Muscle layer of duodenum (tissue), 2 donors: ENCODE results near the gene ZNF385B.

Experiments
- H3K27ac ChIP-seq: one replicate; pipeline ENCODE4 v1.7.0; 2013; ENCODE audit warnings: mild to moderate bottlenecking, low read length
- H3K27me3 ChIP-seq: one replicate; pipeline ENCODE4 v1.7.0; 2013; ENCODE audit warnings: low read depth, mild to moderate bottlenecking, control low read depth, low read length
- H3K36me3 ChIP-seq, 2 donors: one replicate each; pipeline ENCODE4 v1.7.0; 2013; ENCODE audit warnings: low read length in 2 of 2, control low read depth in 1 of 2, mild to moderate bottlenecking in 1 of 2; ENCODE audit not compliant: insufficient read depth in 2 of 2, control insufficient read depth in 1 of 2
- H3K4me1 ChIP-seq, 2 donors: one replicate each; pipeline ENCODE4 v1.7.0; 2013; ENCODE audit warnings: low read length in 2 of 2, mild to moderate bottlenecking in 2 of 2, control low read depth in 1 of 2, moderate library complexity in 1 of 2; ENCODE audit not compliant: insufficient read depth in 2 of 2, control insufficient read depth in 1 of 2
- H3K4me3 ChIP-seq, 2 donors: one replicate each; pipeline ENCODE4 v1.7.0; 2013; ENCODE audit warnings: low read length in 2 of 2, low read depth in 1 of 2, mild to moderate bottlenecking in 1 of 2
- H3K9me3 ChIP-seq, 2 donors: one replicate each; pipeline ENCODE4 v1.7.0; 2013; ENCODE audit warnings: low read length in 2 of 2, control low read depth in 1 of 2, mild to moderate bottlenecking in 1 of 2; ENCODE audit not compliant: control insufficient read depth in 1 of 2
- donor health status: healthy.

The ZNF385B gene

DNA sequence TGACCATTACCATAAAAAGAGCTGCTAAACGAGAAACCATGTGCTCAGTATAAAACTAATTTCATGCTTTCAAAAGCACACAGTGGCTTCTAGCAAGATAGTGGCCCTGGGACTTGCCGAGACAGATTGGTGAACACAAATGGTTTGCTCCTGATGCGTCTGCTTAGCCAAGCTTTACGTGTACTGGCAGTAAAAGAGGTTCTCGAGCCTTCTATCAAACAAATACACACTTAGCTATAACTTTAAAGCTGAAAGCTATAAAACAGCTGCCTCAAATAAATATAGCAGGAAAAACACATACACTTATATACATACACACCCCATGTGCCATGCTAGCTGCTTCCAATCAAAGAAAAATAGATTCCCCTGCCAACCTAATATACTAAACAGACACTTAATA is 117.0 kb downstream of the ZNF385B start:
- no peak overlapping the region for H3K4me3 ChIP-seq

DNA sequence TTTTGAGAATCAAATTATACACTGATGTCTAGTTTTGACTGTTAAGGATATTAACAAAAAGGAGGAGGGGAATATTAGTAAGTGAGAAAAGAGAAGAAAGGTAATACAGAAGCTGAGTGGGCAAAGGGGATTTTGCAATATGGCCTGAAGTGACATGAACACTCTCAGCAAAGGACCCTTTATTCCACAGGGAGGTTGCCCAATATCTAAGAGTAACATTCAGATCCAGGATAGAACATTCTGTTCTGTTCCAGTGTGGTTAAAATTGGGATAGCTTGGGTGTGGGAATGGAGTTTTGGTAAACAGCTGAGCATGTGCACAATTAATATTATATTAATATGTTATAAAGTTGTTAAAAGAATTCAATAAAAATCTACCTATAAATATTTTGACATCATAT is 120.1 kb downstream of the ZNF385B start:
- Histone ChIP-seq H3K27me3 (no peaks in the 10 kb centered on the region), H3K4me3 (no peak overlapping the region), H3K4me1 (no peaks in the 10 kb centered on the region), H3K27ac (no peak overlapping the region), H3K36me3 (no peaks in the 10 kb centered on the region), H3K9me3 (no peaks in the 10 kb centered on the region)

More for the DNA sequence above, 117.0 kb downstream of the ZNF385B start:
- H3K36me3 ChIP-seq = no peaks in the 10 kb centered on the region
- no peak overlapping the region for H3K27ac ChIP-seq
- H3K4me1 ChIP-seq = no peaks in the 10 kb centered on the region
- H3K27me3 ChIP-seq = no peaks in the 10 kb centered on the region
- no peaks in the 10 kb centered on the region for H3K9me3 ChIP-seq

DNA sequence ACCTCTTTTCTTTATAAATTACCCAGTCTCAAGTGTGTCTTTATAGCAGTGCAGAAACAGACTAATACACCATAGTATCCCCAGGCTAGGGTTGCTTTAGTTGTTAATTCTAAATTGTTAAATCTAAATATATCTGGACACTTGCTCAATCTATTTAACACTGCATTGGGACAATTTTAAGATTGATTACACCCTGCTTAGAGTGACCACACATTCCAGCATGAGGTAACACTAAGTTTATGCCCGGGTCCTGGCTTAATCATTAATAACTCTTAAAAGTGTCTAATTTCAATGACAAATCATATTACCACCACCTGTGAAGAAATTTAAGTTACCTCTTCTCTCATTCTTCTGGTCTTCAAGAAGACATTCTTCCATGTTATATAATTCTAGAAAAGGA is 131.4 kb downstream of the ZNF385B start:
- H3K4me3 ChIP-seq = no peak overlapping the region
- H3K36me3 ChIP-seq = no peaks in the 10 kb centered on the region
- no peaks in the 10 kb centered on the region for H3K4me1 ChIP-seq
- no peaks in the 10 kb centered on the region for H3K9me3 ChIP-seq
- no peaks in the 10 kb centered on the region for H3K27me3 ChIP-seq
- no peak overlapping the region for H3K27ac ChIP-seq

DNA sequence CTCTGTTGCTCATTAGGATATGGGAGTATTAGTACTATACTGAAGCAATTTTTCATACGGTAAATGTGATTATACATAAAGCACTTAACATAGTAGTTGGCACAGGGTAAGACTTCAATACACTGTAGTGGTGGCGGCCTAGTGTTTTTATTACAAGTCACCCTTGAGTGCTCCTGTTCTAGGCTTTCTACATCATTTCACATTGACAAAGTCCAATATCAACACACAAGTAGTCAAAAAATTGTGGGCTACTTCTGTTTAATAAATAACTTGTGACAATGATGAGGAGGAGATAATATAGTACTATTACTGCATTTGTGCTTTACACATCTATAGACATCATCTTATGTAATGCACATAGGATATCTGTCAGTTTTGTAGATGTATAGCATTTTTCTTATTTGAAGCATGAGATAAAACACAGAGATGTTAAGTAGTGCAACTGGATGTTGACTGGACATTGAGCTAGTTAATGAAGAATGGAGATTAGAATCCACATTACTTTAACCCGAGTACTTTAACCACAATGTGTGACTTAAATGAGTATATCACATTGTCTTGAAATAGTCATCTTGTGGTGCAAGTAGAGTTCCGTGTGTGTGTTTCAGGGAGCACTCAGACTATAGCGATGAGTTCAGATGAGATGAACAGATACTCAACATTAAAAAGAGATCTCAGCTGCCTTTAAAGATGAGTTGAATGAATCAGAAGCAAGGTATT is 134.8 kb downstream of the ZNF385B start:
- H3K36me3 ChIP-seq = no peaks in the 10 kb centered on the region
- no peaks in the 10 kb centered on the region for H3K4me1 ChIP-seq
- no peaks in the 10 kb centered on the region for H3K9me3 ChIP-seq
- no peak overlapping the region for H3K27ac ChIP-seq
- H3K4me3 ChIP-seq = no peak overlapping the region
- H3K27me3 ChIP-seq = no peaks in the 10 kb centered on the region

DNA sequence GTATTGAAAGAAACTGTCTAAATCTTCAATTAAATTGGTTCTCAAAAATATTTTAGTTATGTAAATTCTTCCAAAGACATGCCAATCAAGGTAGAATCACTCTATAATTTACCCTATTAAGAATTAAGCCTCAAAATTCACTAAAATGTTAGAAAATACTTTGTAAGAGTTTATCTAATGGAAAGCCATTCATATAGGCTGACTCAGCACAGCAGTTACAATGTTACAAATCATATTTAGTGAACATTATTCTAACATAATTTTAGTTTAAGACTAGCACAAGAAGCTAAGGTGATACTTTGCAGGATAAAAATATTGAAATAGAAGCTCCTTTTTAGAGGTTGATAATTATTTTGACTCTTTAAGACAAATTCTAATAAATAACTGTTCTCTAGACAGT is 137.0 kb downstream of the ZNF385B start:
- H3K4me1 ChIP-seq = no peaks in the 10 kb centered on the region
- no peaks in the 10 kb centered on the region for H3K36me3 ChIP-seq
- H3K9me3 ChIP-seq = no peaks in the 10 kb centered on the region
- no peaks in the 10 kb centered on the region for H3K27me3 ChIP-seq
- no peak overlapping the region for H3K27ac ChIP-seq
- no peak overlapping the region for H3K4me3 ChIP-seq

DNA sequence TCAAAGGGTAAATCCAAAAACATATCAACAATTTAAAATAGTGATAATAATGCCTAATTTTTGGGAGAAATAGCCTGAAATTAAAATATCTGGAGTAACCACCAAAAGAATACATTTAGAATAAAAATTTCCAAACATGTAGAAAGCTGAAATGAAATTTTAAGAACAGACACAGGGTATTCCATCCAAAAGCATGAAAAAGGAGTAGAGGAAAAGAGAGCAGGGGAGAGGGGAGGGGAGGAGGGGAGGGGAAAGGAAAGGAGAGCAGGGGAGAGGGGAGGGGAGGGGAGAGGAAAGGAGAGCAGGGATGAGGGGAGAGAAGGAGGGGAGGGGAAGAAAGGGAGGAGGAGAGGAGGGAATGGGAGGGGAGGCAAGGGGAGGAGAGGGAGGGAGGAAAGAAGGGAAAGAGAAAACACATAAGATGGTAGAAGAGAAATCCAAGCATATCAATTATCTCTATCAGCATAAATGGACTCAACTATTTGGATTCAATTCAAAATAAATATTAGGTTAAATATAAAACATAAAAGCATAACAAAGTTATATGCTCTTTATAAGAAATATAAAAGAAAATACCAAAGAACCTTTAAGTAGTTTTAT is 141.1 kb downstream of the ZNF385B start:
- Histone ChIP-seq H3K27me3 (no peaks in the 10 kb centered on the region), H3K4me1 (no peaks in the 10 kb centered on the region), H3K36me3 (no peaks in the 10 kb centered on the region), H3K9me3 (no peaks in the 10 kb centered on the region), H3K4me3 (no peak overlapping the region), H3K27ac (no peak overlapping the region)

DNA sequence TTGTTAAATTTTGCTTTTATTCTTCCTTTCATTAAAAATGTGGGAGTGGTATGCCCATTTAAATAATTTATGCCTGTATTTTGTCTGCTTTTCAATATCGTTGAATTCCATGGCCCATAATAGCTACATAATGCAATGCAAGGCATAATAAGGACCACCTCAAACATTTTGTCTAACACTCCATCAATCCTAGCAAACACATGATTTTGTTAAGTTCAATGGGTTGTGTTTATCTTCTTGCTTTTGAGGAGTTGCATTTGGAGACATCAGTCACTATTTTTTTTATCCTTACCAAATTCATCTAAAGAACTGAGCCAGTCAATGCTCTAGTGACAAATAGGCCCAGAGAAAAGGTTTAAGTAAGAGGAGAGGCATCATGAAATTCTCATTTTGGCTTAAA is 145.5 kb downstream of the ZNF385B start:
- no peaks in the 10 kb centered on the region for H3K9me3 ChIP-seq
- H3K27ac ChIP-seq = no peak overlapping the region
- H3K4me3 ChIP-seq = no peak overlapping the region
- no peaks in the 10 kb centered on the region for H3K27me3 ChIP-seq
- H3K4me1 ChIP-seq = no peaks in the 10 kb centered on the region
- H3K36me3 ChIP-seq = no peaks in the 10 kb centered on the region

DNA sequence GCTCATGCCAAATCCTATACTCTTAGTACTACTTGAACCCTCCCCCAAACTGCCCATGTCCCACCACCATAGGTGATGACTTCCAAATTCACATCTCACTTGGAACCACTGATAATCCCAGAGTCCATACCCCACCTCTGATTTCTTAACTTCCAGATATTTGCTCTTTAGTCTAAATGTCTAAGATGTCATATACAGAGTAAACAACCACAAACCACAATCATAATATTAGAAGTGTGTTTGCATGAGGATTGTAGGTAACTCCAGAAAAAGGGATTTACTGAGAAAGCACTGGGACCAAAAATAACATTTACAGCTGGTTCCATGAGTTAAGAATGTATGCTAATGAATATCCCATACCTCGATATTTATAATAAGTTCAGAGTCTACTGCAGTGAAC is 146.2 kb downstream of the ZNF385B start:
- Histone ChIP-seq H3K36me3 (no peaks in the 10 kb centered on the region), H3K9me3 (no peaks in the 10 kb centered on the region), H3K27me3 (no peaks in the 10 kb centered on the region), H3K4me1 (no peaks in the 10 kb centered on the region), H3K4me3 (no peak overlapping the region), H3K27ac (no peak overlapping the region)

DNA sequence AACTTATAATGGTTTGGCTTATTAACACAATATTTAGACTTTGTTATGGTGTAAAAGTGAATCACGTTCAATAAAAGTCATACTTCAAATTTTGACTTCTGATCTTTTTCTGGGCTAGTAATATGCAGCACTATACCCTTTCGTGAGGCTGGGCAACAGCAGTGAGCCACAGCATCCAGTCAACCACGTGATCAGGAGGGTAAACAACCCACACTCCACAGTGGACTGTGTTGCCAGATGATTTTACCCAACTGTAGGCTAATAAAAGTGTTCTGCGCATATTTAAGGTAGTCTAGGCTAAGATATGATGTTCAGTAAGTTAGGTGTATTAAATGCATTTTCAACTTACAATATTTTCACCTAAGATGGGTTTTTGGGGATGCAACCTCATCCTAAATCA is 148.6 kb downstream of the ZNF385B start:
- Histone ChIP-seq H3K4me3 (no peak overlapping the region), H3K9me3 (no peaks in the 10 kb centered on the region), H3K36me3 (no peaks in the 10 kb centered on the region), H3K27me3 (no peaks in the 10 kb centered on the region), H3K27ac (no peak overlapping the region), H3K4me1 (no peaks in the 10 kb centered on the region)

DNA sequence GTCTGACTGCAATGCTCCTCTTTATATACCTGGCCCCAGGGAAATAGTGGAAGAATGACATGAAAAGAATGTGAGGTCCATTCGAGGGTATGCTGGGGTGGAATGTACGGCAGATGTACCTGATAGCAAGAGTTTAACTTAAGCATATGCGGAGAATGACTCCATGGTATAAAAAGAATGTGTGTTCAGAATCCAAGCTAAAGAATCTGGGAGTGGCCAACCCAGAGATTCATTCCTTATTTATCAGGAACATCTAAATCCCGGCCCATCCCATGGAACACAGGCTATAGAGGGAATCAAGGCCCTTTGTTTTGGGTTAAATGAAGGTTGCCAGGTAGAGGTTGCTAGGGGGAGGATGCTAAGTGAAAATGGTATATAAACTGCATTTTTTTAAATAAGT is 150.0 kb downstream of the ZNF385B start:
- Histone ChIP-seq H3K9me3 (no peaks in the 10 kb centered on the region), H3K4me1 (no peaks in the 10 kb centered on the region), H3K4me3 (no peak overlapping the region), H3K27ac (no peak overlapping the region), H3K27me3 (no peaks in the 10 kb centered on the region), H3K36me3 (no peaks in the 10 kb centered on the region)

DNA sequence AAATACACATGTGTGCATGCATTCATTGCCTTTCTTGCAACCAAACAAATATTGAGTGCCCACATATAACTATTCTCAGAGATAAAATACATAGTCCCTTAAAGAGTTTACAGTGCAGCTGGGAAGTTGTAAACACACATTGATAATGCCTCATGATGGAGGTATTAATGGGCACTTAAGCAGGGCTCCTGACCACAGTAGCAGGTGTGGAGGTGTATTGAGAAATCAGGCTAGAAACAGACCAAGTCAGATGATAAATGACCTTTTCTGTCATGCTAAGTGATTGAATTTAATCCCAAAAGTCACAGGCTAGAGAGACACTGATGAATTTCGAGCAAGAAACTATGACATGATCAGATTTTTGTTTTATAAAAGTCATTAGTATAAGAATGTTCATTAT is 157.7 kb downstream of the ZNF385B start:
- H3K4me3 ChIP-seq = no peak overlapping the region
- no peaks in the 10 kb centered on the region for H3K9me3 ChIP-seq
- no peaks in the 10 kb centered on the region for H3K4me1 ChIP-seq
- no peaks in the 10 kb centered on the region for H3K27me3 ChIP-seq
- no peaks in the 10 kb centered on the region for H3K36me3 ChIP-seq
- no peak overlapping the region for H3K27ac ChIP-seq

DNA sequence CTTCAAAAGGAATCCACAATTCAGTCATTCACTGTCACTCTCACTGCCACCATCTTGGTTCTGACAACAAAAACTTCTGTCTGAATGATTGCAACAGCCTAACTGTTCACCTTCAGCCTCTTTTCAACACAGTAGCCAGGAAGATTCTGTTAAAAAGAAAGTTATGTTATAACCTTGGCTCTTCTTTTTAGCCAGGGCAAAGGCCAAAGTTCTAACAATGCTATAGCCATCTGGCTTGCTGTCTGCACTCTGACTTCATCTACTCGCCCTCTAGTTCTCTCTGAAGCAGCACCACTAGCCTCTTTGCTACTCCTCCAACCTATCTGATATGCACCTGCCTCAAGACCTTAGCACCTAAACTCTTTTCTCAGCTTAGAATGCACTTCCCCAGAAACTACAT is 158.5 kb downstream of the ZNF385B start:
- no peaks in the 10 kb centered on the region for H3K4me1 ChIP-seq
- no peak overlapping the region for H3K27ac ChIP-seq
- no peak overlapping the region for H3K4me3 ChIP-seq
- H3K9me3 ChIP-seq = no peaks in the 10 kb centered on the region
- H3K27me3 ChIP-seq = no peaks in the 10 kb centered on the region
- no peaks in the 10 kb centered on the region for H3K36me3 ChIP-seq
